ENCODE data around the gene CDH23.

The CDH23 gene

DNA sequence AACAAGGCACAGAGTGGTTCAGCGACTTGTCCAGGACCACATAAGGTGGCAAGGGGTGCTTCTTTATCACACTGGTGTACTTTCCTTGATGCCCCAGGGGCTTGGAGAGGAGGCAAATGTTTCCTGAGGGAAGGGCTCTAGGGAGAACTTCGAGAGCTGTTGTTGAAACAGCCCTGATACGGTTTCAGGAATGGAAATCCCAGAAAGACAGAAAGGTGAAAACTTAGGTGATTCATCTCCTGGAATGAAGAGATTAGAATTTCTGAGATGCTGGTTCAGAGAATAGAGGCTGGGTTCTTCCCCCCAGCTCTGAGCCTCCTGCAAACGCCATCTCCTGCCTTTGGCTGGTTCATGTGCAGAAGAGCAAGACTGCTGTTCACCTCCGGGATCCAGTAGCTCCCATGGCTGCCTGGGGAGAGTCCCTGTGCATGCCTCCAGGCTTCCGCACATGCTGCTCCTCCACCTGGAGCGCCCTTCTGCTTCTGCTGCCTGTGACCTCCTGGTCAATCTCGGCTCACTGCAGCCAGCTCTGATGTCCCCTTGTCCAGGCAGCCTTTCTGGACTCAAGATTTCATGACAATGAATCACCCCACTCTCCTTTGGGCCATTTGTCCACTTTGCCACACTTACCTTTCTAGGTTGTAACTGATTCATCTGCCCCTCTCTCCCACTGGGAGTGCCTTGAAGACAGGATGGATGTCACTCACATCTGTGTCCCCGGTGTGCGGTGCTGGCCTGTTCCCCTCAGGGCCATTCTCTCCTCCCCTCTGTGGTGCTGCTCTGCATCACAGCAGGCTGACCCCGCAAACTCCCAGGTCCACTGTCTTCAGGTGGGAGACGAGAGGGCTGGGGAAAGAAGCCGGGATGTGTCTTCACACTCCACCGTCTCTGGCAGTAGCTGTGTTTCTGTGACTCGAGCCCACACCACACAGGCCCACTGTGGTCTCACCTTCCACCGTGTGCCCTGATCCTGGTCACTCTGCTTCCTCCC is 3.6 kb upstream of the CDH23 start:
- no peak overlapping the region for H3K27ac ChIP-seq
- TF ChIP-seq, protein P1, sequence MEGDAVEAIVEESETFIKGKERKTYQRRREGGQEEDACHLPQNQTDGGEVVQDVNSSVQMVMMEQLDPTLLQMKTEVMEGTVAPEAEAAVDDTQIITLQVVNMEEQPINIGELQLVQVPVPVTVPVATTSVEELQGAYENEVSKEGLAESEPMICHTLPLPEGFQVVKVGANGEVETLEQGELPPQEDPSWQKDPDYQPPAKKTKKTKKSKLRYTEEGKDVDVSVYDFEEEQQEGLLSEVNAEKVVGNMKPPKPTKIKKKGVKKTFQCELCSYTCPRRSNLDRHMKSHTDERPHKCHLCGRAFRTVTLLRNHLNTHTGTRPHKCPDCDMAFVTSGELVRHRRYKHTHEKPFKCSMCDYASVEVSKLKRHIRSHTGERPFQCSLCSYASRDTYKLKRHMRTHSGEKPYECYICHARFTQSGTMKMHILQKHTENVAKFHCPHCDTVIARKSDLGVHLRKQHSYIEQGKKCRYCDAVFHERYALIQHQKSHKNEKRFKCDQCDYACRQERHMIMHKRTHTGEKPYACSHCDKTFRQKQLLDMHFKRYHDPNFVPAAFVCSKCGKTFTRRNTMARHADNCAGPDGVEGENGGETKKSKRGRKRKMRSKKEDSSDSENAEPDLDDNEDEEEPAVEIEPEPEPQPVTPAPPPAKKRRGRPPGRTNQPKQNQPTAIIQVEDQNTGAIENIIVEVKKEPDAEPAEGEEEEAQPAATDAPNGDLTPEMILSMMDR (conservative IDR thresholded peaks at IDR 0.05) = no peak

DNA sequence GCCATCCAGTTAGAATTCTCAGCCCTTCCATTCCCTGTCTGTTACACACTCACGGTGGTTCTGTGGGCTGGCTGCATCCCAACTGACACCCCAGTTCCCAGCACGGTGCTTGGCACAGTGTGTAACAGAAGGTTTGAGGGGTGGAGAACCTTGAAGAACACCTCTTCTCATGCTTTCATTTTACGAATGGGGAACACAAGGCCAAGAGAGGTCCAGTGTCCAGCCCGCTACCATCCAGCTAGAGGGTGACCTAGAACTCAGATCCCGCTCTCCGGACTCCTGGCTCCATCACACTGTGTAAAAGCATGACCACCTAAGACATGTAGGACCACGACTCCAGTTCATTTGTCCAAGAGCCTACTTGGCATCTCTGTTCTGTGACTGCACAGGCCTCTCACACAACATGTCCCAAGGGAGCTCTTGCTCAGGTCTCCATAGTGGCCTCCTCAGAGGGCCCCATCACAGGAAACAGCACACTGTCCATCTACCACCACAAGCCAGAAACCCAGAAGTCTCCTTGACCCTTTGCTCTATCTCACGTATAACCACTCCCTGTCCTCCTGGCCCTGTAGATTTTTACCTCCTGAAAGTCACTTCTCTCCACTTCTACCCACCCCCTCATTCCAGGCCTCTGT is 2.8 kb upstream of the CDH23 start:
- no peak overlapping the region for H3K27ac ChIP-seq
- TF ChIP-seq, protein P1 (conservative IDR thresholded peaks at IDR 0.05) = no peak

DNA sequence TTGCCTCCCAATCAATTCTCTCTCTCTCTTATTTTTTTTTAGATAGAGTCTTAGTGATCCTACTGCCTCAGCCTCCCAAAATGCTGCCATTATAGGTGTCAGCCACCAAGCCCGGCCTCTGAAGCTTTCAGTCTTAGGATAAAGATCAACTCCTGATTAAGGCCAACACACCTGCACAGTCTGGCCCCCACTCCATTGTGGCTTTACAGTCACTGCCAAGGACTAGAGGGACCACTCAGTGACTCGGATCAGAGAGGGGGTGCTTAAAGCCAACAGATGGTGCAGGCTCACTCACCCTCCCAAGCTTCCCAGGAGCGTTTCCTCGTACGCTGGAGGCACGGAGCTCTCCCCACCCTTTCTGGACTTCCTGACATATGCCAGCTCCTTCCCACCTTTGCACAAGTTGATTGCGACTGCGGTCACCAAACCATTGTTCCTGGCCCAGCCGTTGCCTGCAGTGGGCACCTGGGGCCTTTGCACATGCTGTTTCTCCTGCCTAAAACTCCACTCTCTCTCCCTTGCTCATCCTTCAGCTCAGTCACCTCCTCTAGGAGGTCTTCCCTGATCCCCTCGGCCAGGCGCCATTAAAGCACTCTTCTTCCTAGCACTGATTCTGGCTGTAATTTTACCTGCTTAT is 1.7 kb upstream of the CDH23 start:
- TF ChIP-seq, protein P1 (conservative IDR thresholded peaks at IDR 0.05) = no peak
- H3K27ac ChIP-seq = no peak overlapping the region

DNA sequence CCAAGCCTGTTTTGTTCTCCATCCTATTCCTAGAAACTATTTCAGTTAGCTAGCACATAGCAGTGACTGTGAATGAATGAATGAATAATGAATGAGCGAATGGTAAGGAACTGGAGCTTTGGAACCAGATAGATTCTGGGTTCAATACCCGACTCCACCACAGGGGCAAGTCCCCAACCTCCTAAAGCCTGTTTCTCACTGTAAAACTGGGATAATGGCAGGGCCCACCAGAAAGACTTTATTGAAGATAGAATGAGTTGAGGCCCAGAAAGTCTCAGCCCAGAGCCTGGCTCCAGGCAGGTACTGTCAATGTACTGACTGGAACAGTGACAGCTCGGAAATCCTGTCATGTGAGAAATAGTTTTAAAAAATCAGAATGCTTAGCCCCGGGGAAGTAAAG is 1.1 kb upstream of the CDH23 start:
- H3K27ac ChIP-seq = no peak overlapping the region
- TF ChIP-seq, protein P1 (conservative IDR thresholded peaks at IDR 0.05) = 0 out of 2 replicates have a peak, but pooled peaks have one; percentile 2

DNA sequence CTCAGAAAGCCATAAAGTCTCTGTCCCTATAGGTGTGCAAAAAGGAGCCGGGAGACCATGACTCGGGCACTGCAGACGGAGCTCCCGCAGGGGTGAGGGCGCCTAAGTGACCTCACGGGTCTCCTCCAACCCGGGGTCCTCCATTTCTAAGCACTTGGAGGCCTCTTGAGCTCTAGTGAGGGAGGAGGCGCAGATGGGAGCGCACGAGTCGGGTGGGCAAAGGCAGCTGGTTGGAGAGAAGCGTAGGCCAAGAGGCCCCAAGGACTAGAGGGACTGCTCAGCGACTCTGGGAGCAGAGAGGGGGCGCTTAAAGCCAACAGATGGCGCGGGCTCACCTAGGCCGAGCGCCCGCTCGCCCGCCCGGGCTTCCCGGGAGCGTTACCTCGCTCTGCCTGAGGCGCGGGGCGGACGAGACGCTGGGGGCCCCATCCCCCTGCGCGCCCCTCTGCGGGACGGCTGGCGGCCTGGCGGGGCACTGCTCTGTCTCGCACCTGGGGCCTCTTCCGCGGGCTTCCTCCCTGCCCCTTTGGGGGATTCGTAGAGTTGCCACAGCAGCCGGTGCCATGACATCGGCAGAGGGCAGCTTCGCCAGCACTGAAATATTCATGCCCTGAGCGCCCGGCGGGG is 523 bp upstream of the CDH23 start:
- H3K27ac ChIP-seq = no peak overlapping the region
- TF ChIP-seq, protein P1 (conservative IDR thresholded peaks at IDR 0.05) = no peak

DNA sequence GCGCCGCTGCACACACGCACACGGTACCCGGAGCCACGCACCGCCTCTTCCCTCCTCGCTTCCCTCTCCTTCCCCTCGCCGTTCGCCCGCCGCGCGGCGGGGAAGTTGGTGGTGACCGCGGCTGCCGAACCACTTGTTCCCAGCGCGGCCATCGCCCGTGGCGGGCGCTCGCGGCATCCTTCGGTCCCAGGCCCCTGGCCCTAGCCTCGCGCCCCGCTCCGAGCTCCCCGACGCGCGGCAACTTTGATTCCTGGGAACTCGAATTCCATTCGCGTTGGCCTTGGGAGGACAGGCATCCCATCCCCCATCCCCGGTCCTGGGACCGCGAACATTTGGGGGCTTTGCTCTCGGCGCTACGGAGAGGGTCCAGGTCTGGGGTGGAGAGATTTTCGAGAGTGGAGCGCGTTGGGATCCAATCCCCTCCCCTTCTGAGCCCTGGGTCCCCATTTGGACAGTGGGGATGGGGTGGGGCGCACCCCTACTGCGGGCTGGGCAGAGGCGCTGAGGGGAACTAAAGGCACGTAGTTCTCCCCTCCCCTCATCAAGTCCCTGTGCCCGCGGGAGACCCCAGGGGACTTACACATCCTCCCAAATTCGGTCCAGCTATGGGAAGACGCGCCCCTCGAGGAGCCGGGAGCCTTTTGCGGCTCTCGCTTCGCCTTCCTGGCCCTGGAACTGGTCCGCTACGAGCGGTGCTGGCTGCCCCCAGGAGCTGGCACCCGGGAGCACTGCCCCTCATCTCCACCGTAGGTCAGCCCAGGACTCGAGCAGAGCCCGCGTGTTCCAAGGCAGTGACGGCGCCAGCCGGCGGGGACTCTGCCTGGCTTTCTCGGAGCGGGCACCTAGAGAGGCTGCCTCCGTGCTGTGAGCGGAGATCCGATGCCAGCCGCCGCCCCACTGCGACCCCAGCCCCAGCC is 834 bp downstream of the CDH23 start:
- H3K27ac ChIP-seq = no peak overlapping the region
- TF ChIP-seq, protein P1 (conservative IDR thresholded peaks at IDR 0.05) = no peak

Measured in VCaP (cell line).